Keratinocyte (primary cell): ENCODE results near the gene PLA2G12A.
"Not testable (repeated sequence)": the region's sequence is repeated elsewhere in the genome, so short reads cannot be mapped to it uniquely, and the experiment has no call there.

Source experiments
- EZH2 ChIP-seq: IDR thresholded peaks from one replicate; pipeline ENCODE4 v1.6.1; 2012; ENCODE audit warnings: inconsistent platforms, mild to moderate bottlenecking, low read length, moderate library complexity
- TF ChIP-seq, protein P1 (sequence below), 3 experiments: IDR thresholded peaks in 1 of 3; conservative IDR thresholded peaks in 1 of 3; optimal IDR thresholded peaks in 1 of 3; 2 replicates in 2 of 3; 3 replicates in 1 of 3; pipeline versions ENCODE3 to v1.5.1; 2011; ENCODE audit warnings: low read length in 3 of 3, mild to moderate bottlenecking in 3 of 3, moderate library complexity in 2 of 3, control low read depth in 1 of 3, inconsistent platforms in 1 of 3; ENCODE audit not compliant: insufficient read depth in 2 of 3; ENCODE audit errors: extremely low read depth in 1 of 3

DNA sequence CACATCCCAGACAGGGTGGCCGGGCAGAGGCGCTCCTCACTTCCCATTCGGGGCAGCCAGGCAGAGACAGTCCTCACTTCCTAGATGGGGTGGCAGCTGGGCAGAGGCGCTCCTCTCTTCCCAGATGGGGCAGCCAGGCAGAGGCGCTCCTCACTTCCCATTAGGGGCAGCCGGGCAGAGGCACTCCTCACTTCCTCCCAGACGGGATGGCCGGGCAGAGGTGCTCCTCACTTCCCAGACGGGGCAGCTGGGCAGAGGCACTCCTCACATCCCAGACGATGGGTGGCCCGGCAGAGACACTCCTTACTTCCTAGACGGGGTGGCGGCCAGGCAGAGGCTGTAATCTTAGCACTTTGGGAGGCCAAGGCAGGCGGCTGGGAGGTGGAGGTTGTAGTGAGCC lies 50.9 kb downstream of the PLA2G12A start:
- TF ChIP-seq, protein P1, sequence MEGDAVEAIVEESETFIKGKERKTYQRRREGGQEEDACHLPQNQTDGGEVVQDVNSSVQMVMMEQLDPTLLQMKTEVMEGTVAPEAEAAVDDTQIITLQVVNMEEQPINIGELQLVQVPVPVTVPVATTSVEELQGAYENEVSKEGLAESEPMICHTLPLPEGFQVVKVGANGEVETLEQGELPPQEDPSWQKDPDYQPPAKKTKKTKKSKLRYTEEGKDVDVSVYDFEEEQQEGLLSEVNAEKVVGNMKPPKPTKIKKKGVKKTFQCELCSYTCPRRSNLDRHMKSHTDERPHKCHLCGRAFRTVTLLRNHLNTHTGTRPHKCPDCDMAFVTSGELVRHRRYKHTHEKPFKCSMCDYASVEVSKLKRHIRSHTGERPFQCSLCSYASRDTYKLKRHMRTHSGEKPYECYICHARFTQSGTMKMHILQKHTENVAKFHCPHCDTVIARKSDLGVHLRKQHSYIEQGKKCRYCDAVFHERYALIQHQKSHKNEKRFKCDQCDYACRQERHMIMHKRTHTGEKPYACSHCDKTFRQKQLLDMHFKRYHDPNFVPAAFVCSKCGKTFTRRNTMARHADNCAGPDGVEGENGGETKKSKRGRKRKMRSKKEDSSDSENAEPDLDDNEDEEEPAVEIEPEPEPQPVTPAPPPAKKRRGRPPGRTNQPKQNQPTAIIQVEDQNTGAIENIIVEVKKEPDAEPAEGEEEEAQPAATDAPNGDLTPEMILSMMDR (optimal IDR thresholded peaks at IDR 0.05 in 1 of 3, IDR thresholded peaks at IDR 0.05 in 1 of 3, conservative IDR thresholded peaks at IDR 0.05 in 1 of 3; ENCODE audit: extremely low read depth in 1 of 3, insufficient read depth in 2 of 3, low read length in 3 of 3), result not testable (repeated sequence)
- not testable (repeated sequence) for TF ChIP-seq EZH2
